HEK293 (cell line): Measurements from ENCODE around the gene BEND7.

Experiments
- CTCF ChIA-PET: fragments of 350-600 bp; formaldehyde crosslinking; extraction: SDS; loops from one replicate; lab custom pipeline; 2021; ENCODE audit warnings: antibody characterized with exemption; lab: Yijun Ruan, JAX
- POLR2A ChIA-PET: fragments of 300-600 bp; formaldehyde crosslinking; extraction: SDS; loops from one replicate; lab custom pipeline; 2020; ENCODE audit warnings: antibody characterized with exemption, inconsistent platforms; lab: Yijun Ruan, JAX
- H3K27ac ChIP-seq: fragments of 200-500 bp; sonication (Bioruptor generic); 2 replicates; pipeline ENCODE4 v1.5.1; 2014; ENCODE audit warnings: low read depth, low read length, control low read depth, inconsistent platforms; ENCODE audit errors: extremely low read depth
- H3K36me3 ChIP-seq, 2 experiments: fragments of 200-500 bp in 1 of 2; sonication (Bioruptor generic) in 1 of 2; 1 replicate in 1 of 2; 2 replicates in 1 of 2; pipeline ENCODE4 v1.5.1; 2014 to 2017; ENCODE audit warnings: inconsistent platforms in 2 of 2, low read length in 2 of 2; ENCODE audit not compliant: control insufficient read depth in 2 of 2, insufficient read depth in 1 of 2
- H3K4me1 ChIP-seq: fragments of 200-500 bp; sonication (Bioruptor generic); 2 replicates; pipeline ENCODE4 v1.5.1; 2014; ENCODE audit warnings: mild to moderate bottlenecking, low read length, inconsistent platforms; ENCODE audit not compliant: control insufficient read depth, insufficient read depth
- H3K4me3 ChIP-seq: 2 replicates; pipeline ENCODE4 v1.5.1; 2011; ENCODE audit warnings: low read depth, mild to moderate bottlenecking, control low read depth, low read length, moderate library complexity
- H3K9me3 ChIP-seq: fragments of 200-500 bp; sonication (Bioruptor generic); 2 replicates; pipeline ENCODE4 v1.5.1; 2014; ENCODE audit warnings: low read depth, low read length, inconsistent platforms; ENCODE audit not compliant: control insufficient read depth, insufficient read depth
- EGR2 ChIP-seq: fragments of 450-650 bp; formaldehyde crosslinking; IDR thresholded peaks from 2 replicates; pipeline ENCODE4 v1.5.1; 2016; ENCODE audit warnings: low read depth, missing biosample characterization, missing genetic modification characterization
- GLIS2 ChIP-seq: fragments of 450-650 bp; formaldehyde crosslinking; IDR thresholded peaks from 2 replicates; pipeline ENCODE4 v1.5.1; 2016; ENCODE audit warnings: missing biosample characterization, missing genetic modification characterization
- REPIN1 ChIP-seq: fragments of 450-650 bp; formaldehyde crosslinking; IDR thresholded peaks from 2 replicates; pipeline ENCODE4 v1.5.1; 2017; ENCODE audit warnings: missing biosample characterization, missing genetic modification characterization, low read depth
- ZIC2 ChIP-seq: fragments of 450-650 bp; formaldehyde crosslinking; IDR thresholded peaks from 2 replicates; pipeline ENCODE4 v1.5.1; 2016; ENCODE audit warnings: missing biosample characterization, missing genetic modification characterization
- ZNF121 ChIP-seq: fragments of 450-650 bp; formaldehyde crosslinking; IDR thresholded peaks from 2 replicates; pipeline ENCODE4 v1.5.1; 2016; ENCODE audit warnings: missing biosample characterization, missing genetic modification characterization
- ZNF174 ChIP-seq: fragments of 450-650 bp; formaldehyde crosslinking; IDR thresholded peaks from 2 replicates; pipeline ENCODE4 v1.5.0; 2017; ENCODE audit warnings: missing biosample characterization, mild to moderate bottlenecking, missing genetic modification characterization
- ZNF350 ChIP-seq: fragments of 450-650 bp; formaldehyde crosslinking; IDR thresholded peaks from 2 replicates; pipeline ENCODE4 v1.5.0; 2017; ENCODE audit warnings: missing biosample characterization, mild to moderate bottlenecking, missing genetic modification characterization
- ZNF394 ChIP-seq: fragments of 450-650 bp; formaldehyde crosslinking; IDR thresholded peaks from 2 replicates; pipeline ENCODE4 v1.5.1; 2016; ENCODE audit warnings: missing biosample characterization, missing genetic modification characterization, mild to moderate bottlenecking, moderate library complexity, borderline replicate concordance
- ZNF423 ChIP-seq: fragments of 450-650 bp; formaldehyde crosslinking; IDR thresholded peaks from 2 replicates; pipeline ENCODE4 v1.5.1; 2016; ENCODE audit warnings: missing biosample characterization, missing genetic modification characterization
- ZNF548 ChIP-seq: fragments of 450-650 bp; formaldehyde crosslinking; IDR thresholded peaks from 2 replicates; pipeline ENCODE4 v1.5.1; 2016; ENCODE audit warnings: missing biosample characterization, missing genetic modification characterization
- ZNF558 ChIP-seq: fragments of 450-650 bp; formaldehyde crosslinking; IDR thresholded peaks from 2 replicates; pipeline ENCODE4 v1.5.1; 2016; ENCODE audit warnings: missing biosample characterization, missing genetic modification characterization
- ZNF623 ChIP-seq: fragments of 450-650 bp; formaldehyde crosslinking; IDR thresholded peaks from 2 replicates; pipeline ENCODE4 v1.5.1; 2016; ENCODE audit warnings: missing biosample characterization, missing genetic modification characterization
- ZNF707 ChIP-seq: fragments of 450-650 bp; formaldehyde crosslinking; IDR thresholded peaks from 2 replicates; pipeline ENCODE4 v1.5.1; 2016; ENCODE audit warnings: missing biosample characterization, missing genetic modification characterization
- ZNF830 ChIP-seq: fragments of 450-650 bp; IDR thresholded peaks from 2 replicates; pipeline ENCODE4 v1.5.0; 2018; ENCODE audit warnings: missing biosample characterization, missing genetic modification characterization, low read depth, mild to moderate bottlenecking, moderate library complexity
- ZNF843 ChIP-seq: fragments of 450-650 bp; formaldehyde crosslinking; IDR thresholded peaks from 2 replicates; pipeline ENCODE4 v1.5.1; 2016; ENCODE audit warnings: missing biosample characterization, missing genetic modification characterization
- TF ChIP-seq, protein P1 (sequence below): fragments of 450-650 bp; formaldehyde crosslinking; IDR thresholded peaks from 2 replicates; pipeline ENCODE4 v1.5.1; 2016; ENCODE audit warnings: missing biosample characterization, missing genetic modification characterization
- TF ChIP-seq, protein P2 (sequence below): fragments of 450-650 bp; formaldehyde crosslinking; IDR thresholded peaks from 2 replicates; pipeline ENCODE4 v1.5.1; 2016; ENCODE audit warnings: missing biosample characterization, missing genetic modification characterization, borderline replicate concordance
- TF ChIP-seq, protein P3 (sequence below): fragments of 450-650 bp; formaldehyde crosslinking; IDR thresholded peaks from 2 replicates; pipeline ENCODE4 v1.5.1; 2016; ENCODE audit warnings: missing biosample characterization, missing genetic modification characterization

Gene BEND7

GRCh38 chr10:13421382-13421917 is 107.4 kb downstream of the BEND7 start:
- Histone ChIP-seq H3K27ac (no peak overlapping the region), H3K9me3 (no peaks in the 10 kb centered on the region), H3K4me3 (no peak overlapping the region), H3K4me1 (no peaks in the 10 kb centered on the region), H3K36me3 (no peaks in the 10 kb centered on the region)
- TF ChIP-seq ZNF548 (tag by site-specific recombination), result peak; percentile 75
- no peak for TF ChIP-seq ZNF558 (tag by site-specific recombination)
- CTCF ChIA-PET, result interaction anchor here (1.2 to 4.0 kb wide), 2 partner anchors 11 to 19 kb away, joined by 3 to 14 read pairs; no protein-coding TSS in a partner anchor
- POLR2A ChIA-PET, result no interaction called here

- H3K4me3 ChIP-seq, result no peak overlapping the region
- TF ChIP-seq ZNF121 (tag by site-specific recombination) (0 out of 2 replicates have a peak, but pooled peaks have one; percentile 37), REPIN1 (tag by site-specific recombination) (no peak), GLIS2 (no peak), ZNF830 (tag by site-specific recombination) (no peak)
- H3K9me3 ChIP-seq, result no peaks in the 10 kb centered on the region
- ChIA-PET CTCF (interaction anchor here (0.7 to 4.0 kb wide), 3 partner anchors 11 to 40 kb away, joined by 3 to 14 read pairs (median 3); no protein-coding TSS in a partner anchor), POLR2A (interaction anchor here (0.6 kb wide), 1 partner anchor 37 kb away, joined by 6 read pairs; no protein-coding TSS in a partner anchor)
- no peak overlapping the region for H3K27ac ChIP-seq
- H3K4me1 ChIP-seq, result no peaks in the 10 kb centered on the region
- no peaks in the 10 kb centered on the region for H3K36me3 ChIP-seq
Measured at GRCh38 chr10:13420532-13421307, 108.1 kb downstream of the BEND7 start.

- Histone ChIP-seq H3K4me1 (no peaks in the 10 kb centered on the region), H3K9me3 (no peaks in the 10 kb centered on the region), H3K27ac (no peak overlapping the region), H3K4me3 (no peak overlapping the region), H3K36me3 (no peaks in the 10 kb centered on the region)
- CTCF ChIA-PET, result interaction anchor here (5.9 kb wide), 1 partner anchor 24 kb away, joined by 32 read pairs; no protein-coding TSS in a partner anchor
- TF ChIP-seq, protein P1, sequence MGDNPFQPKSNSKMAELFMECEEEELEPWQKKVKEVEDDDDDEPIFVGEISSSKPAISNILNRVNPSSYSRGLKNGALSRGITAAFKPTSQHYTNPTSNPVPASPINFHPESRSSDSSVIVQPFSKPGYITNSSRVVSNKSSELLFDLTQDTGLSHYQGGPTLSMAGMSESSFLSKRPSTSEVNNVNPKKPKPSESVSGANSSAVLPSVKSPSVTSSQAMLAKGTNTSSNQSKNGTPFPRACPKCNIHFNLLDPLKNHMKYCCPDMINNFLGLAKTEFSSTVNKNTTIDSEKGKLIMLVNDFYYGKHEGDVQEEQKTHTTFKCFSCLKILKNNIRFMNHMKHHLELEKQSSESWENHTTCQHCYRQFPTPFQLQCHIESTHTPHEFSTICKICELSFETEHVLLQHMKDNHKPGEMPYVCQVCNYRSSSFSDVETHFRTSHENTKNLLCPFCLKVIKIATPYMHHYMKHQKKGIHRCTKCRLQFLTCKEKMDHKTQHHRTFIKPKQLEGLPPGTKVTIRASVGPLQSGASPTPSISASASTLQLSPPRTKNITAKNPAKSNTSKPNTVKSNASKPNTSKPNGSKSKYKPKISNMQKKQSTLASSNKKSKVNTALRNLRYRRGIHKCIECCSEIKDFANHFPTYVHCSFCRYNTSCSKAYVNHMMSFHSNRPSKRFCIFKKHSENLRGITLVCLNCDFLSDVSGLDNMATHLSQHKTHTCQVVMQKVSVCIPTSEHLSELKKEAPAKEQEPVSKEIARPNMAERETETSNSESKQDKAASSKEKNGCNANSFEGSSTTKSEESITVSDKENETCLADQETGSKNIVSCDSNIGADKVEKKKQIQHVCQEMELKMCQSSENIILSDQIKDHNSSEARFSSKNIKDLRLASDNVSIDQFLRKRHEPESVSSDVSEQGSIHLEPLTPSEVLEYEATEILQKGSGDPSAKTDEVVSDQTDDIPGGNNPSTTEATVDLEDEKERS (tag by site-specific recombination), result no peak
- peak; percentile 66 for TF ChIP-seq EGR2
- POLR2A ChIA-PET, result no interaction called here
Measured at GRCh38 chr10:13417459-13418126, 111.2 kb downstream of the BEND7 start.

- no peaks in the 10 kb centered on the region for H3K36me3 ChIP-seq
- no peak overlapping the region for H3K27ac ChIP-seq
- ChIA-PET CTCF (interaction anchor here (0.7 to 5.9 kb wide), 2 partner anchors 25 to 90 kb away, joined by 3 to 32 read pairs; no protein-coding TSS in a partner anchor), POLR2A (no interaction called here)
- no peak overlapping the region for H3K4me3 ChIP-seq
- no peaks in the 10 kb centered on the region for H3K9me3 ChIP-seq
- H3K4me1 ChIP-seq, result no peaks in the 10 kb centered on the region
- no peak for TF ChIP-seq ZNF623 (tag by site-specific recombination)
- no peak for TF ChIP-seq ZNF394 (tag by site-specific recombination)
- no peak for TF ChIP-seq ZNF423 (tag by site-specific recombination)
- TF ChIP-seq REPIN1 (tag by site-specific recombination), result no peak
- no peak for TF ChIP-seq ZIC2 (tag by site-specific recombination)
- TF ChIP-seq ZNF121 (tag by site-specific recombination), result no peak
- TF ChIP-seq ZNF174 (tag by site-specific recombination), result no peak
- TF ChIP-seq, protein P2, sequence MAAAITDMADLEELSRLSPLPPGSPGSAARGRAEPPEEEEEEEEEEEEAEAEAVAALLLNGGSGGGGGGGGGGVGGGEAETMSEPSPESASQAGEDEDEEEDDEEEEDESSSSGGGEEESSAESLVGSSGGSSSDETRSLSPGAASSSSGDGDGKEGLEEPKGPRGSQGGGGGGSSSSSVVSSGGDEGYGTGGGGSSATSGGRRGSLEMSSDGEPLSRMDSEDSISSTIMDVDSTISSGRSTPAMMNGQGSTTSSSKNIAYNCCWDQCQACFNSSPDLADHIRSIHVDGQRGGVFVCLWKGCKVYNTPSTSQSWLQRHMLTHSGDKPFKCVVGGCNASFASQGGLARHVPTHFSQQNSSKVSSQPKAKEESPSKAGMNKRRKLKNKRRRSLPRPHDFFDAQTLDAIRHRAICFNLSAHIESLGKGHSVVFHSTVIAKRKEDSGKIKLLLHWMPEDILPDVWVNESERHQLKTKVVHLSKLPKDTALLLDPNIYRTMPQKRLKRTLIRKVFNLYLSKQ, result no peak
- no peak for TF ChIP-seq ZNF830 (tag by site-specific recombination)
- TF ChIP-seq ZNF350 (tag by site-specific recombination), result no peak
- TF ChIP-seq, protein P3, sequence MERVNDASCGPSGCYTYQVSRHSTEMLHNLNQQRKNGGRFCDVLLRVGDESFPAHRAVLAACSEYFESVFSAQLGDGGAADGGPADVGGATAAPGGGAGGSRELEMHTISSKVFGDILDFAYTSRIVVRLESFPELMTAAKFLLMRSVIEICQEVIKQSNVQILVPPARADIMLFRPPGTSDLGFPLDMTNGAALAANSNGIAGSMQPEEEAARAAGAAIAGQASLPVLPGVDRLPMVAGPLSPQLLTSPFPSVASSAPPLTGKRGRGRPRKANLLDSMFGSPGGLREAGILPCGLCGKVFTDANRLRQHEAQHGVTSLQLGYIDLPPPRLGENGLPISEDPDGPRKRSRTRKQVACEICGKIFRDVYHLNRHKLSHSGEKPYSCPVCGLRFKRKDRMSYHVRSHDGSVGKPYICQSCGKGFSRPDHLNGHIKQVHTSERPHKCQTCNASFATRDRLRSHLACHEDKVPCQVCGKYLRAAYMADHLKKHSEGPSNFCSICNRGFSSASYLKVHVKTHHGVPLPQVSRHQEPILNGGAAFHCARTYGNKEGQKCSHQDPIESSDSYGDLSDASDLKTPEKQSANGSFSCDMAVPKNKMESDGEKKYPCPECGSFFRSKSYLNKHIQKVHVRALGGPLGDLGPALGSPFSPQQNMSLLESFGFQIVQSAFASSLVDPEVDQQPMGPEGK (tag by site-specific recombination), result no peak
- TF ChIP-seq ZNF548 (tag by site-specific recombination), result no peak
- no peak for TF ChIP-seq ZNF843 (tag by site-specific recombination)
- TF ChIP-seq ZNF707 (tag by site-specific recombination), result no peak
Measured at GRCh38 chr10:13416760-13417159, 112.1 kb downstream of the BEND7 start.
